ENCODE data around the gene IMPG2.
A peak's percentile ranks its signal among the peaks of the same experiment; 100 is the strongest.

IMPG2 gene

GRCh38 chr3:101273156-101273555, 47.2 kb downstream of the IMPG2 start:
- DNase-seq, result no peak

GRCh38 chr3:101271728-101272127, 48.6 kb downstream of the IMPG2 start:
- DNase-seq, result no peak

GRCh38 chr3:101270149-101270548, 50.2 kb downstream of the IMPG2 start:
- no peak for DNase-seq

- no peak for DNase-seq
Measured at GRCh38 chr3:101268971-101269671, 51.3 kb downstream of the IMPG2 start.

- no peak for DNase-seq
Measured at GRCh38 chr3:101268141-101268540, 52.2 kb downstream of the IMPG2 start.

GRCh38 chr3:101266566-101266965, 53.8 kb downstream of the IMPG2 start:
- DNase-seq, result no peak

GRCh38 chr3:101266071-101266470, 54.3 kb downstream of the IMPG2 start:
- no peak for DNase-seq

GRCh38 chr3:101262393-101263240, 57.8 kb downstream of the IMPG2 start:
- no peak for DNase-seq

GRCh38 chr3:101261506-101261905, 58.9 kb downstream of the IMPG2 start:
- DNase-seq, result no peak

GRCh38 chr3:101259485-101260341, 60.7 kb downstream of the IMPG2 start:
- no peak for DNase-seq

GRCh38 chr3:101256511-101256910, 63.9 kb downstream of the IMPG2 start:
- no peak for DNase-seq

- DNase-seq, result no peak
Measured at GRCh38 chr3:101255441-101255840, 64.9 kb downstream of the IMPG2 start.

- DNase-seq, result peak; percentile 30
Measured at GRCh38 chr3:101253396-101253795, 67.0 kb downstream of the IMPG2 start.

GRCh38 chr3:101252945-101253344, 67.4 kb downstream of the IMPG2 start:
- DNase-seq, result no peak

GRCh38 chr3:101252307-101252706, 68.1 kb downstream of the IMPG2 start:
- no peak for DNase-seq

- no peak for DNase-seq
Measured at GRCh38 chr3:101251441-101251840, 68.9 kb downstream of the IMPG2 start.

- no peak for DNase-seq
Measured at GRCh38 chr3:101249522-101249921, 70.9 kb downstream of the IMPG2 start.

GRCh38 chr3:101248736-101249135, 71.6 kb downstream of the IMPG2 start:
- no peak for DNase-seq

- DNase-seq, result no peak
Measured at GRCh38 chr3:101244212-101244575, 76.2 kb downstream of the IMPG2 start.

GRCh38 chr3:101243285-101244211, 76.8 kb downstream of the IMPG2 start:
- DNase-seq, result no peak

- no peak for DNase-seq
Measured at GRCh38 chr3:101240719-101241399, 79.5 kb downstream of the IMPG2 start.

- DNase-seq, result no peak
Measured at GRCh38 chr3:101235048-101235447, 85.3 kb downstream of the IMPG2 start.

Data from NCI-H1105 (cell line).